NCI-H1092 (cell line): Measurements from ENCODE around the gene MTRF1.
"Not testable (repeated sequence)": the region's sequence is repeated elsewhere in the genome, so short reads cannot be mapped to it uniquely, and the experiment has no call there.

Source experiments
- DNase-seq: peaks from one replicate; lab custom pipeline; 2025; lab: John Stamatoyannopoulos, UW

MTRF1 gene

GRCh38 chr13:41177616-41178015 lies 85.8 kb downstream of the MTRF1 start:
- DNase-seq = no peak

GRCh38 chr13:41175576-41175975 lies 87.8 kb downstream of the MTRF1 start:
- DNase-seq = not testable (repeated sequence)
